Measurements from ENCODE around the gene CDH20. TPM values are rescaled to one million over a fixed set of nuclear protein-coding genes. Genes with fewer than 3 reads are reported as not detected.

Gene CDH20
- polyA plus RNA-seq, 1 donor (not counting 4 experiments of a cell fraction or from before 2014, with no cell fraction given) = not detected

GRCh38 chr18:61502472-61502871 is 169.2 kb downstream of the CDH20 start:
- no peaks in the 10 kb centered on the region for H3K36me3 ChIP-seq (ENCODE audit: control insufficient read depth in 2 of 2, extremely low read depth in 1 of 2, insufficient read depth in 2 of 2, low read length in 2 of 2)
- H3K9me3 ChIP-seq (ENCODE audit: control insufficient read depth, low read depth, low read length) = no peaks in the 10 kb centered on the region
- H3K79me2 ChIP-seq (ENCODE audit: control insufficient read depth, insufficient read depth, low read length) = no peaks in the 10 kb centered on the region
- FAIRE-seq = no peak
- dilution Hi-C loops (cut with MboI; ENCODE audit: extremely low pct_ligation_motif_present, low sequenced_read_pairs) = no loop called here
- TF ChIP-seq EZH2 (IDR thresholded peaks at IDR 0.05; ENCODE audit: low read length) (no peak), CTCF (optimal IDR thresholded peaks at IDR 0.05 in 1 of 3, IDR thresholded peaks at IDR 0.05 in 1 of 3, conservative IDR thresholded peaks at IDR 0.05 in 1 of 3; ENCODE audit: extremely low read depth in 1 of 3, insufficient read depth in 2 of 3, low read length in 3 of 3) (peak; percentile 65 to 71 (median 67))
- no peak overlapping the region for H2AFZ ChIP-seq (ENCODE audit: control insufficient read depth, low read length)
- no peaks in the 10 kb centered on the region for H4K20me1 ChIP-seq (ENCODE audit: control insufficient read depth, extremely low read depth, insufficient read depth, low read length)
- no peak overlapping the region for H3K4me2 ChIP-seq (ENCODE audit: control insufficient read depth, extremely low read depth, insufficient read depth, low read depth, low read length)
- no peaks in the 10 kb centered on the region for H3K9me1 ChIP-seq (ENCODE audit: control insufficient read depth, extremely low read depth, insufficient read depth, low read length)
- no peaks in the 10 kb centered on the region for H3K4me1 ChIP-seq (ENCODE audit: control insufficient read depth, extremely low read depth, insufficient read depth, low read length)
- peak; percentile 2 for DNase-seq (ENCODE audit: low read depth, low spot score)
- H3K27ac ChIP-seq (ENCODE audit: control insufficient read depth, insufficient read depth, low read length) = no peak overlapping the region
- H3K4me3 ChIP-seq (ENCODE audit: control insufficient read depth in 2 of 3, extremely low read depth in 1 of 3, insufficient read depth in 2 of 3, low read depth in 1 of 3, low read length in 3 of 3) = no peak overlapping the region
- no peaks in the 10 kb centered on the region for H3K27me3 ChIP-seq (ENCODE audit: control insufficient read depth, extremely low read depth, insufficient read depth, low read length)
- H3K9ac ChIP-seq (ENCODE audit: control insufficient read depth, extremely low read depth, insufficient read depth, low read length) = no peak overlapping the region

GRCh38 chr18:61503688-61504087 is 170.5 kb downstream of the CDH20 start:
- Histone ChIP-seq H3K9ac (ENCODE audit: control insufficient read depth, extremely low read depth, insufficient read depth, low read length) (no peak overlapping the region), H3K9me1 (ENCODE audit: control insufficient read depth, extremely low read depth, insufficient read depth, low read length) (no peaks in the 10 kb centered on the region), H3K9me3 (ENCODE audit: control insufficient read depth, low read depth, low read length) (no peaks in the 10 kb centered on the region), H2AFZ (ENCODE audit: control insufficient read depth, low read length) (no peak overlapping the region), H3K4me3 (ENCODE audit: control insufficient read depth in 2 of 3, extremely low read depth in 1 of 3, insufficient read depth in 2 of 3, low read depth in 1 of 3, low read length in 3 of 3) (no peak overlapping the region), H3K36me3 (ENCODE audit: control insufficient read depth in 2 of 2, extremely low read depth in 1 of 2, insufficient read depth in 2 of 2, low read length in 2 of 2) (no peaks in the 10 kb centered on the region), H3K4me2 (ENCODE audit: control insufficient read depth, extremely low read depth, insufficient read depth, low read depth, low read length) (no peak overlapping the region), H3K79me2 (ENCODE audit: control insufficient read depth, insufficient read depth, low read length) (no peaks in the 10 kb centered on the region), H3K27me3 (ENCODE audit: control insufficient read depth, extremely low read depth, insufficient read depth, low read length) (no peaks in the 10 kb centered on the region), H4K20me1 (ENCODE audit: control insufficient read depth, extremely low read depth, insufficient read depth, low read length) (no peaks in the 10 kb centered on the region), H3K4me1 (ENCODE audit: control insufficient read depth, extremely low read depth, insufficient read depth, low read length) (no peaks in the 10 kb centered on the region), H3K27ac (ENCODE audit: control insufficient read depth, insufficient read depth, low read length) (no peak overlapping the region)
- FAIRE-seq (no peak), DNase-seq (ENCODE audit: low read depth, low spot score) (no peak)
- dilution Hi-C loops (cut with MboI; ENCODE audit: extremely low pct_ligation_motif_present, low sequenced_read_pairs) = no loop called here
- no peak for TF ChIP-seq CTCF (optimal IDR thresholded peaks at IDR 0.05 in 1 of 3, IDR thresholded peaks at IDR 0.05 in 1 of 3, conservative IDR thresholded peaks at IDR 0.05 in 1 of 3; ENCODE audit: extremely low read depth in 1 of 3, insufficient read depth in 2 of 3, low read length in 3 of 3)
- TF ChIP-seq EZH2 (IDR thresholded peaks at IDR 0.05; ENCODE audit: low read length) = no peak
